ENCODE results near the gene OR10P1.

Gene OR10P1

GRCh38 chr12:55652352-55652751, 15.7 kb downstream of the OR10P1 start:
- DNase-seq: no peak

- no peak for DNase-seq
Measured at GRCh38 chr12:55653031-55653430, 16.3 kb downstream of the OR10P1 start.

- no peak for DNase-seq
Measured at GRCh38 chr12:55654511-55655214, 18.0 kb downstream of the OR10P1 start.

GRCh38 chr12:55657212-55657611, 20.5 kb downstream of the OR10P1 start:
- DNase-seq: no peak

- DNase-seq: no peak
Measured at GRCh38 chr12:55658212-55658611, 21.5 kb downstream of the OR10P1 start.

GRCh38 chr12:55658635-55659391, 22.1 kb downstream of the OR10P1 start:
- DNase-seq: no peak

- no peak for DNase-seq
Measured at GRCh38 chr12:55659486-55660385, 23.0 kb downstream of the OR10P1 start.

- no peak for DNase-seq
Measured at GRCh38 chr12:55663391-55663790, 26.7 kb downstream of the OR10P1 start.

- DNase-seq: no peak
Measured at GRCh38 chr12:55664826-55665225, 28.1 kb downstream of the OR10P1 start.

GRCh38 chr12:55666508-55666907, 29.8 kb downstream of the OR10P1 start:
- no peak for DNase-seq

GRCh38 chr12:55670276-55670675, 33.6 kb downstream of the OR10P1 start:
- DNase-seq: no peak

- no peak for DNase-seq
Measured at GRCh38 chr12:55671746-55672145, 35.1 kb downstream of the OR10P1 start.

- peak; percentile 74 for DNase-seq
Measured at GRCh38 chr12:55673638-55674037, 36.9 kb downstream of the OR10P1 start.

- no peak for DNase-seq
Measured at GRCh38 chr12:55675666-55676065, 39.0 kb downstream of the OR10P1 start.

- peak; percentile 76 for DNase-seq
Measured at GRCh38 chr12:55676707-55677106, 40.0 kb downstream of the OR10P1 start.

- DNase-seq: no peak
Measured at GRCh38 chr12:55679691-55680090, 43.0 kb downstream of the OR10P1 start.

GRCh38 chr12:55681142-55682077, 44.7 kb downstream of the OR10P1 start:
- no peak for DNase-seq

- DNase-seq: no peak
Measured at GRCh38 chr12:55682087-55682796, 45.5 kb downstream of the OR10P1 start.

GRCh38 chr12:55683676-55684075, 47.0 kb downstream of the OR10P1 start:
- no peak for DNase-seq

GRCh38 chr12:55684761-55685370, 48.2 kb downstream of the OR10P1 start:
- DNase-seq: no peak

GRCh38 chr12:55685671-55686070, 49.0 kb downstream of the OR10P1 start:
- DNase-seq: no peak

All from SIG-M5 (cell line).